ENCODE data around the gene YTHDC1. TPM values are rescaled to one million over a fixed set of nuclear protein-coding genes. Genes with fewer than 3 reads are reported as not detected.

The YTHDC1 gene
- polyA plus RNA-seq, 1 of the 3 experiments (the other 2 are of a cell fraction), result 31.3 TPM

DNA sequence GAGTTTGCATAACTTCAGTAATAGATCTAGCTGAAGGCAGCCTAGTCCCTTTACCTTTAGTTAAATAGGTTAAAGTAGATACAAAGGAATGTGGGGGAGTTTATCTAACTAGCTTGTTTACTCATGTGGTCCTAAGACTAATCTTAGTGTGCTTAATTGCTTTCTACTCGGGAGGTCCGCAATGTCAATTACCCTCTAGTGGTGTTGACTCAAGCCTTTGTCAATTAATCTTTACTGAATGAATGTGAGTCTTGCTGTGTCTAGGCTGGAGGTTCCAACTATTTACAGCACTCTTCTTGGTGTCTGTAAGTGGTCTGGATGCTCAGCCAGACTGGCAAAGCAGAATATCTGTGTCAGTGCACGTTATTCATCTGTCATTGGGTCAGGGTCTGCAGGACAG lies 17.9 kb upstream of the YTHDC1 start:
- Histone ChIP-seq H3K79me2 (ENCODE audit: insufficient read depth) (no peaks in the 10 kb centered on the region), H3K27ac (ENCODE audit: low read depth in 2 of 2, low read length in 1 of 2) (no peak overlapping the region), H3K9me3 (no peaks in the 10 kb centered on the region), H2AFZ (ENCODE audit: low read depth) (no peak overlapping the region), H3K27me3 (ENCODE audit: insufficient read depth) (no peaks in the 10 kb centered on the region; the same call in 1 of the 2 replicates), H3F3A (replicated peaks; ENCODE audit: insufficient read depth) (peaks cover 4% of the 10 kb centered on the region), H3K36me3 (replicated peaks in 1 of 2; ENCODE audit: control insufficient read depth in 1 of 2, insufficient read depth in 2 of 2, low read length in 1 of 2) (no peaks in the 10 kb centered on the region), H3K4me3 (ENCODE audit: low read depth in 2 of 2, low read length in 1 of 2) (no peak overlapping the region), H3K4me1 (ENCODE audit: control insufficient read depth in 1 of 2, insufficient read depth in 2 of 2, low read depth in 1 of 2, low read length in 1 of 2) (no peaks in the 10 kb centered on the region), H3K4me2 (no peak overlapping the region), H3K9ac (no peak overlapping the region), H3K9me2 (no peaks in the 10 kb centered on the region), H4K20me1 (ENCODE audit: insufficient read depth) (no peaks in the 10 kb centered on the region)
- TF ChIP-seq EP300 (IDR thresholded peaks at IDR 0.05; ENCODE audit: borderline replicate concordance in 1 of 2, low read depth in 1 of 2, low read length in 1 of 2), result no peak
- TF ChIP-seq RCOR1 (IDR thresholded peaks at IDR 0.05; ENCODE audit: low read length), result no peak
- 52% methylated on average over 3 of the region's 3 CpGs for WGBS (ENCODE audit: low lambda C conversion rate)
- ChIA-PET CTCF (interaction anchor here (1.8 kb wide), 1 partner anchor 96 kb away, joined by 4 read pairs; no protein-coding TSS in a partner anchor), POLR2A (no interaction called here)
- no peak for DNase-seq

DNA sequence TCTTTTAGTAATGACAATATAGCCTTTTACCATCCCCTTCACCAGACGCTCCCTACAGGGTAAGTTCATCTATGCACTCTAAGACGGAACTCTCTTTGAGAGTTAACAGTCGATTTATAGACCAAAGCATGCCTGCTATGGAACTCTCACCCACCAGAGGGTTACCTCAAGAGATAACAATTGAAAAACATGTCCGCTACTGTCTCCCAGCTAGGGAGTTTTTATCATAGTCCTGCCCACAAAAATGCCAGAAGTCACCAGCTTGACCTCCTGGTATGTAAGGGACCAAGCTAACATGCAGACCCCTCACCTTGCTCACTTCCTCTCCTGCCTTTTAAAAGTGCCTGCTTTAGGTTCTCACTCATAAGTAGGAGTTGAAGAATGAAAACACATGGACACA lies 16.7 kb upstream of the YTHDC1 start:
- no peaks in the 10 kb centered on the region for H3K79me2 ChIP-seq (ENCODE audit: insufficient read depth)
- H3K4me1 ChIP-seq (ENCODE audit: control insufficient read depth in 1 of 2, insufficient read depth in 2 of 2, low read depth in 1 of 2, low read length in 1 of 2), result no peaks in the 10 kb centered on the region
- H3F3A ChIP-seq (replicated peaks; ENCODE audit: insufficient read depth), result peaks cover 4% of the 10 kb centered on the region
- POLR2A ChIA-PET, result no interaction called here
- H3K27ac ChIP-seq (ENCODE audit: low read depth in 2 of 2, low read length in 1 of 2), result no peak overlapping the region
- CTCF ChIA-PET, result interaction anchor here (1.5 kb wide), 1 partner anchor 95 kb away, joined by 4 read pairs; no protein-coding TSS in a partner anchor
- 16% methylated on average over 4 of the region's 4 CpGs for WGBS (ENCODE audit: low lambda C conversion rate)
- H3K4me2 ChIP-seq, result no peak overlapping the region
- no peak overlapping the region for H3K9ac ChIP-seq
- no peak overlapping the region for H3K4me3 ChIP-seq (ENCODE audit: low read depth in 2 of 2, low read length in 1 of 2)
- no peaks in the 10 kb centered on the region for H4K20me1 ChIP-seq (ENCODE audit: insufficient read depth)
- no peaks in the 10 kb centered on the region for H3K9me3 ChIP-seq
- H3K36me3 ChIP-seq (replicated peaks in 1 of 2; ENCODE audit: control insufficient read depth in 1 of 2, insufficient read depth in 2 of 2, low read length in 1 of 2), result no peaks in the 10 kb centered on the region
- no peak for DNase-seq
- H3K9me2 ChIP-seq, result no peaks in the 10 kb centered on the region
- no peaks in the 10 kb centered on the region; the same call in 1 of the 2 replicates for H3K27me3 ChIP-seq (ENCODE audit: insufficient read depth)
- no peak overlapping the region for H2AFZ ChIP-seq (ENCODE audit: low read depth)
- TF ChIP-seq RXRA (IDR thresholded peaks at IDR 0.05; ENCODE audit: borderline replicate concordance, low read depth), result no peak
- TF ChIP-seq, protein P1, sequence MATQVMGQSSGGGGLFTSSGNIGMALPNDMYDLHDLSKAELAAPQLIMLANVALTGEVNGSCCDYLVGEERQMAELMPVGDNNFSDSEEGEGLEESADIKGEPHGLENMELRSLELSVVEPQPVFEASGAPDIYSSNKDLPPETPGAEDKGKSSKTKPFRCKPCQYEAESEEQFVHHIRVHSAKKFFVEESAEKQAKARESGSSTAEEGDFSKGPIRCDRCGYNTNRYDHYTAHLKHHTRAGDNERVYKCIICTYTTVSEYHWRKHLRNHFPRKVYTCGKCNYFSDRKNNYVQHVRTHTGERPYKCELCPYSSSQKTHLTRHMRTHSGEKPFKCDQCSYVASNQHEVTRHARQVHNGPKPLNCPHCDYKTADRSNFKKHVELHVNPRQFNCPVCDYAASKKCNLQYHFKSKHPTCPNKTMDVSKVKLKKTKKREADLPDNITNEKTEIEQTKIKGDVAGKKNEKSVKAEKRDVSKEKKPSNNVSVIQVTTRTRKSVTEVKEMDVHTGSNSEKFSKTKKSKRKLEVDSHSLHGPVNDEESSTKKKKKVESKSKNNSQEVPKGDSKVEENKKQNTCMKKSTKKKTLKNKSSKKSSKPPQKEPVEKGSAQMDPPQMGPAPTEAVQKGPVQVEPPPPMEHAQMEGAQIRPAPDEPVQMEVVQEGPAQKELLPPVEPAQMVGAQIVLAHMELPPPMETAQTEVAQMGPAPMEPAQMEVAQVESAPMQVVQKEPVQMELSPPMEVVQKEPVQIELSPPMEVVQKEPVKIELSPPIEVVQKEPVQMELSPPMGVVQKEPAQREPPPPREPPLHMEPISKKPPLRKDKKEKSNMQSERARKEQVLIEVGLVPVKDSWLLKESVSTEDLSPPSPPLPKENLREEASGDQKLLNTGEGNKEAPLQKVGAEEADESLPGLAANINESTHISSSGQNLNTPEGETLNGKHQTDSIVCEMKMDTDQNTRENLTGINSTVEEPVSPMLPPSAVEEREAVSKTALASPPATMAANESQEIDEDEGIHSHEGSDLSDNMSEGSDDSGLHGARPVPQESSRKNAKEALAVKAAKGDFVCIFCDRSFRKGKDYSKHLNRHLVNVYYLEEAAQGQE (IDR thresholded peaks at IDR 0.05; ENCODE audit: low read depth, low read length), result no peak
- no peak for TF ChIP-seq RFX5 (IDR thresholded peaks at IDR 0.05; ENCODE audit: low read length)
- no peak for TF ChIP-seq FOSL2 (IDR thresholded peaks at IDR 0.05; ENCODE audit: borderline replicate concordance, low read depth)
- TF ChIP-seq RCOR1 (IDR thresholded peaks at IDR 0.05; ENCODE audit: low read length), result no peak
- no peak for TF ChIP-seq GATA2 (CRISPR knock-in tag; IDR thresholded peaks at IDR 0.05)
- no peak for TF ChIP-seq ELF1 (IDR thresholded peaks at IDR 0.05)
- TF ChIP-seq, protein P2, sequence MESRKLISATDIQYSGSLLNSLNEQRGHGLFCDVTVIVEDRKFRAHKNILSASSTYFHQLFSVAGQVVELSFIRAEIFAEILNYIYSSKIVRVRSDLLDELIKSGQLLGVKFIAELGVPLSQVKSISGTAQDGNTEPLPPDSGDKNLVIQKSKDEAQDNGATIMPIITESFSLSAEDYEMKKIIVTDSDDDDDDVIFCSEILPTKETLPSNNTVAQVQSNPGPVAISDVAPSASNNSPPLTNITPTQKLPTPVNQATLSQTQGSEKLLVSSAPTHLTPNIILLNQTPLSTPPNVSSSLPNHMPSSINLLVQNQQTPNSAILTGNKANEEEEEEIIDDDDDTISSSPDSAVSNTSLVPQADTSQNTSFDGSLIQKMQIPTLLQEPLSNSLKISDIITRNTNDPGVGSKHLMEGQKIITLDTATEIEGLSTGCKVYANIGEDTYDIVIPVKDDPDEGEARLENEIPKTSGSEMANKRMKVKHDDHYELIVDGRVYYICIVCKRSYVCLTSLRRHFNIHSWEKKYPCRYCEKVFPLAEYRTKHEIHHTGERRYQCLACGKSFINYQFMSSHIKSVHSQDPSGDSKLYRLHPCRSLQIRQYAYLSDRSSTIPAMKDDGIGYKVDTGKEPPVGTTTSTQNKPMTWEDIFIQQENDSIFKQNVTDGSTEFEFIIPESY (IDR thresholded peaks at IDR 0.05; ENCODE audit: borderline replicate concordance, low read depth), result no peak

All from SK-N-SH (cell line).